T-helper 17 cell (primary cell): ENCODE results near the gene FSD2. TPM values are rescaled to one million over a fixed set of nuclear protein-coding genes. Genes with fewer than 3 reads are reported as not detected.

Source experiments
- ATAC-seq: fragments of 150-1000 bp; cut with Tn5 transposase; 2 replicates; pipeline ENCODE4 v1.10.0; 2021; ENCODE audit warnings: mild to moderate bottlenecking, moderate library complexity
- DNase-seq, 3 donors: peaks; one replicate each; pipeline versions ENCODE4 v3.0.0 to v3.0.0-alpha.2; 2020 to 2021
- H3K9me3 ChIP-seq: one replicate; pipeline ENCODE4 v1.7.0; 2013; ENCODE audit warnings: low read length, mild to moderate bottlenecking; ENCODE audit not compliant: control insufficient read depth, poor library complexity, severe bottlenecking
- H3K27ac Mint-ChIP-seq: one replicate; pipeline ENCODE4 v1.8.0; 2022; ENCODE audit warnings: mild to moderate bottlenecking, moderate library complexity, mixed read lengths
- H3K27me3 Mint-ChIP-seq: one replicate; pipeline ENCODE4 v1.8.0; 2022; ENCODE audit warnings: mixed read lengths
- H3K36me3 Mint-ChIP-seq: one replicate; pipeline ENCODE4 v1.8.0; 2022; ENCODE audit warnings: low read depth, mixed read lengths
- H3K4me1 Mint-ChIP-seq: one replicate; pipeline ENCODE4 v1.8.0; 2022; ENCODE audit warnings: mild to moderate bottlenecking, mixed read lengths
- H3K4me3 Mint-ChIP-seq: one replicate; pipeline ENCODE4 v1.8.0; 2022; ENCODE audit warnings: mild to moderate bottlenecking, moderate library complexity, mixed read lengths
- total RNA-seq, 4 donors: library from RNA in 2 of 4; stranded (reverse) in 2 of 4; gene quantifications; one replicate each; pipeline ENCODE4 v1.2.3 and lab custom pipeline; 2022 to 2026

FSD2 gene
- total RNA-seq, 2 donors from 2014 or later, result not detected

GRCh38 chr15:82798531-82799166 is 7.2 kb downstream of the FSD2 start:
- Mint-ChIP-seq H3K27me3 (peaks cover 47% of the 10 kb centered on the region), H3K4me1 (no peaks in the 10 kb centered on the region)
- DNase-seq, result no peak

GRCh38 chr15:82798104-82798503 is 7.8 kb downstream of the FSD2 start:
- Mint-ChIP-seq H3K27ac (no peak overlapping the region), H3K27me3 (peaks cover 41% of the 10 kb centered on the region), H3K4me3 (no peak overlapping the region), H3K4me1 (no peaks in the 10 kb centered on the region), H3K36me3 (peaks cover 12% of the 10 kb centered on the region)
- DNase-seq, result no peak
- ATAC-seq, result no peak
- H3K9me3 ChIP-seq, result no peaks in the 10 kb centered on the region

More at GRCh38 chr15:82798531-82799166, 7.2 kb downstream of the FSD2 start:
- ATAC-seq, result no peak
- Mint-ChIP-seq H3K36me3 (peaks cover 14% of the 10 kb centered on the region), H3K4me3 (no peak overlapping the region), H3K27ac (no peak overlapping the region)
- H3K9me3 ChIP-seq, result no peaks in the 10 kb centered on the region

- no peak for ATAC-seq
- no peaks in the 10 kb centered on the region for H3K9me3 ChIP-seq
- Mint-ChIP-seq H3K27ac (no peak overlapping the region), H3K4me3 (no peak overlapping the region), H3K4me1 (no peaks in the 10 kb centered on the region), H3K27me3 (peaks cover 4% of the 10 kb centered on the region), H3K36me3 (peaks cover 2% of the 10 kb centered on the region)
- DNase-seq, result no peak
These were observed 12.1 kb downstream of the FSD2 start for GRCh38 chr15:82793737-82794136.

- no peak for DNase-seq
- H3K27me3 Mint-ChIP-seq, result no peaks in the 10 kb centered on the region
- no peak overlapping the region for H3K4me3 Mint-ChIP-seq
- H3K36me3 Mint-ChIP-seq, result peaks cover 2% of the 10 kb centered on the region
- no peaks in the 10 kb centered on the region for H3K4me1 Mint-ChIP-seq
- H3K27ac Mint-ChIP-seq, result no peak overlapping the region
- no peaks in the 10 kb centered on the region for H3K9me3 ChIP-seq
- ATAC-seq, result no peak
These were observed 13.8 kb downstream of the FSD2 start for GRCh38 chr15:82792068-82792467.

GRCh38 chr15:82790321-82790720 is 15.5 kb downstream of the FSD2 start:
- ATAC-seq (no peak), DNase-seq (no peak)
- H3K4me3 Mint-ChIP-seq, result no peak overlapping the region
- no peak overlapping the region for H3K27ac Mint-ChIP-seq
- peaks cover 2% of the 10 kb centered on the region for H3K36me3 Mint-ChIP-seq
- no peaks in the 10 kb centered on the region for H3K27me3 Mint-ChIP-seq
- H3K4me1 Mint-ChIP-seq, result no peaks in the 10 kb centered on the region
- H3K9me3 ChIP-seq, result no peaks in the 10 kb centered on the region

- no peaks in the 10 kb centered on the region for H3K27me3 Mint-ChIP-seq
- no peaks in the 10 kb centered on the region for H3K9me3 ChIP-seq
- ATAC-seq, result no peak
- no peak overlapping the region for H3K4me3 Mint-ChIP-seq
- DNase-seq, result no peak
- no peaks in the 10 kb centered on the region for H3K4me1 Mint-ChIP-seq
- H3K36me3 Mint-ChIP-seq, result peaks cover 2% of the 10 kb centered on the region
- no peak overlapping the region for H3K27ac Mint-ChIP-seq
These were observed 16.4 kb downstream of the FSD2 start for GRCh38 chr15:82789491-82789890.

GRCh38 chr15:82788496-82788895 is 17.4 kb downstream of the FSD2 start:
- no peaks in the 10 kb centered on the region for H3K4me1 Mint-ChIP-seq
- ATAC-seq (no peak), DNase-seq (no peak)
- no peak overlapping the region for H3K27ac Mint-ChIP-seq
- no peaks in the 10 kb centered on the region for H3K9me3 ChIP-seq
- H3K27me3 Mint-ChIP-seq, result no peaks in the 10 kb centered on the region
- H3K4me3 Mint-ChIP-seq, result no peak overlapping the region
- H3K36me3 Mint-ChIP-seq, result no peaks in the 10 kb centered on the region

- no peak for DNase-seq
- Mint-ChIP-seq H3K4me1 (peaks cover 2% of the 10 kb centered on the region), H3K27ac (no peak overlapping the region), H3K4me3 (no peak overlapping the region), H3K27me3 (no peaks in the 10 kb centered on the region), H3K36me3 (peaks cover 4% of the 10 kb centered on the region)
- no peak for ATAC-seq
- no peaks in the 10 kb centered on the region for H3K9me3 ChIP-seq
These were observed 24.5 kb downstream of the FSD2 start for GRCh38 chr15:82781349-82781748.

GRCh38 chr15:82778755-82779154 is 27.1 kb downstream of the FSD2 start:
- H3K27me3 Mint-ChIP-seq, result peaks cover 5% of the 10 kb centered on the region
- no peak for ATAC-seq
- DNase-seq, result no peak
- H3K4me3 Mint-ChIP-seq, result no peak overlapping the region
- H3K27ac Mint-ChIP-seq, result no peak overlapping the region
- H3K4me1 Mint-ChIP-seq, result peaks cover 2% of the 10 kb centered on the region
- H3K9me3 ChIP-seq, result no peaks in the 10 kb centered on the region
- peaks cover 4% of the 10 kb centered on the region for H3K36me3 Mint-ChIP-seq

- Mint-ChIP-seq H3K4me1 (peaks cover 2% of the 10 kb centered on the region), H3K27ac (no peak overlapping the region), H3K36me3 (peaks cover 3% of the 10 kb centered on the region), H3K27me3 (peaks cover 11% of the 10 kb centered on the region), H3K4me3 (no peak overlapping the region)
- no peaks in the 10 kb centered on the region for H3K9me3 ChIP-seq
- DNase-seq (no peak), ATAC-seq (no peak)
These were observed 31.4 kb downstream of the FSD2 start for GRCh38 chr15:82774496-82774895.

- H3K4me1 Mint-ChIP-seq, result peaks cover 2% of the 10 kb centered on the region
- H3K4me3 Mint-ChIP-seq, result no peak overlapping the region
- H3K27ac Mint-ChIP-seq, result no peak overlapping the region
- DNase-seq (no peak), ATAC-seq (no peak)
- H3K9me3 ChIP-seq, result no peaks in the 10 kb centered on the region
- peaks cover 11% of the 10 kb centered on the region for H3K27me3 Mint-ChIP-seq
- H3K36me3 Mint-ChIP-seq, result peaks cover 6% of the 10 kb centered on the region
These were observed 33.9 kb downstream of the FSD2 start for GRCh38 chr15:82771789-82772607.

- no peak for ATAC-seq
- no peaks in the 10 kb centered on the region for H3K9me3 ChIP-seq
- Mint-ChIP-seq H3K27me3 (peaks cover 6% of the 10 kb centered on the region), H3K36me3 (peaks cover 12% of the 10 kb centered on the region), H3K4me3 (no peak overlapping the region), H3K4me1 (peaks cover 13% of the 10 kb centered on the region), H3K27ac (no peak overlapping the region)
- no peak for DNase-seq
These were observed 37.3 kb downstream of the FSD2 start for GRCh38 chr15:82768414-82769054.

GRCh38 chr15:82767163-82767829 is 38.6 kb downstream of the FSD2 start:
- Mint-ChIP-seq H3K27me3 (no peaks in the 10 kb centered on the region), H3K4me3 (no peak overlapping the region), H3K27ac (no peak overlapping the region), H3K36me3 (peaks cover 11% of the 10 kb centered on the region), H3K4me1 (peaks cover 15% of the 10 kb centered on the region)
- no peak for DNase-seq
- no peak for ATAC-seq
- H3K9me3 ChIP-seq, result no peaks in the 10 kb centered on the region
